HAP-1 (cell line): Measurements from ENCODE around the gene CTXND2.
"Not testable (repeated sequence)": the region's sequence is repeated elsewhere in the genome, so short reads cannot be mapped to it uniquely, and the experiment has no call there.

Experiments used
- DNase-seq, 2 experiments: peaks; one replicate each; pipeline ENCODE4 v3.0.0-alpha.2; 2016 to 2020; ENCODE audit warnings: low spot score in 2 of 2
- H3K27me3 ChIP-seq: fragments of 250-450 bp; sonication (Bioruptor Pico); 2 replicates; pipeline ENCODE4 v1.5.1; 2020; ENCODE audit warnings: low read depth, mild to moderate bottlenecking, moderate library complexity
- H3K36me3 ChIP-seq: fragments of 250-450 bp; sonication (Bioruptor Pico); replicated peaks from 2 replicates; pipeline ENCODE4 v1.5.1; 2020; ENCODE audit warnings: mild to moderate bottlenecking
- H3K4me1 ChIP-seq: fragments of 250-450 bp; sonication (Bioruptor Pico); 2 replicates; pipeline ENCODE4 v1.5.1; 2020; ENCODE audit warnings: mild to moderate bottlenecking
- H3K4me3 ChIP-seq: fragments of 250-450 bp; sonication (Bioruptor Pico); 2 replicates; pipeline ENCODE4 v1.5.1; 2020; ENCODE audit warnings: mild to moderate bottlenecking, moderate library complexity
- H3K9me3 ChIP-seq: fragments of 250-450 bp; sonication (Bioruptor Pico); 2 replicates; pipeline ENCODE4 v1.5.1; 2020; ENCODE audit warnings: mild to moderate bottlenecking, moderate library complexity
- in situ Hi-C: fragments of 300-500 bp; cut with MboI; formaldehyde crosslinking; loops from 3 replicates; pipeline ENCODE4 v1.14.3; 2020; ENCODE audit warnings: low sequenced_read_pairs, inconsistent platforms, mixed read lengths

Gene CTXND2

GRCh38 chr1:150887018-150887417 lies at the start of gene CTXND2:
Gene CTXND2, plus strand, starts transcription at chr1:150887136. Its CDS starts 25,179 bp downstream, at chr1:150912315.
- peaks cover 3% of the 10 kb centered on the region; the same call in 1 of the 2 replicates for H3K27me3 ChIP-seq
- no peak for DNase-seq
- in situ Hi-C loops, result no loop called here
- no peaks in the 10 kb centered on the region for H3K36me3 ChIP-seq
- no peak within 1 kb of the TSS for H3K4me3 ChIP-seq
- no peaks in the 10 kb centered on the region for H3K9me3 ChIP-seq
- H3K4me1 ChIP-seq, result no peaks in the 10 kb centered on the region

DNA sequence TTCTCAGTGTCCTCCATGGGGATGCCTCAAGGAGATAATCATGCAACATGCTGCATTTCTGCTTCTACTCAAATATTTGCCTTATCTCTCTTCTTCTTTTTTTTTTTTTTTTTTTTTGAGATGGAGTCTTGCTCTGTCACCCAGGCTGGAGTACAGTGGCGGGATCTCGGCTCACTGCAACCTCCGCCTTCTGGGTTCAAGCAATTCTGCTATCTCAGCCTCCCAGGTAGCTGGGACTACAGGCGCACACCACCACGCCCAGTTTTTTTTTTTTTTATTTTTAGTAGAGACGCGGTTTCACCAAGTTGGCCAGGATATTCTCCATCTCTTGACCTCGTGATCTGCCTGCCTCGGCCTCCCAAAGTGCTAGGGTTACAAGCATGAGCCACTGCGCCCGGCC lies 46.1 kb upstream of the CTXND2 start:
- H3K4me3 ChIP-seq, DNase-seq, H3K4me1 ChIP-seq, in situ Hi-C loops, H3K27me3 ChIP-seq, H3K36me3 ChIP-seq, H3K9me3 ChIP-seq: not testable (repeated sequence)

DNA sequence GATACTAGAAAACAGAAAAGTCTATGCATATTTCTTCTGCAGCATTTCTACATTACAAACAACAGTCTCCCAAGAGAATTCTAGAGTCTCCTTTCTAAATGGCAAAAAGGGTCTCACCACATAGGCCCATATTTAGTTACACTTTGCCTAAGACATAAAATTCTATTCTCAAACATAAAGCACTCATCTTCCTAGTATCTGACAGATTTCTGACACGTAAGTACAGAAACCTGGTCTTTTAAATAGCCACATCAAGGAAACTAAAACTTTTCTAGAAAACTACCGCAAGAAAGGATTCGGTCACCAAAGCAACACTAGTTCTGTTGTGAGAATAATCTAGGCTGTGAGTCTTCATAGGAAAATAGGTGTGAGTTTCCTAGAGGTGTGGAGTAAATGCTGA lies 45.3 kb upstream of the CTXND2 start:
- Histone ChIP-seq H3K4me1 (no peaks in the 10 kb centered on the region), H3K36me3 (peaks cover 4% of the 10 kb centered on the region; the same call in 1 of the 2 replicates), H3K27me3 (no peaks in the 10 kb centered on the region), H3K4me3 (no peak overlapping the region), H3K9me3 (no peaks in the 10 kb centered on the region)
- in situ Hi-C loops, result no loop called here
- no peak for DNase-seq

DNA sequence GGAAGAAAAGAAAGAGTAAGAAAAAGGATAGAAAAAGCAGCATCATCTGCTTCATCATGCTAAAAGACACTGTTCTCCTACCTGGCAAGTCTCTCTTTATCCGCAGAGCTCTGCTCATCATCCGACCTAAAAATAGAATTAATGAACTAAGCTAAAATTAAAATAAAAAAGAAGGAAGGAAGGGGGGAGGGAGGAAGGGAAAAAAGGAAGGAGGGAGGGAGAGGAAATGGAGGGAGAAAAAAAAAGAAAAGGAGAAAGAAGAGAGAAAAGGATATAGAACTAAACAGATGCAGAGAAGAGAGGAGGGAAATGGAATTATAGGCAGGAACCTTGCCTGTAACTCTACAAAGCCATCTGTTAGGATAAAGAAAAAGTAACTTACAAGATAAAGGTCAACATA lies 44.6 kb upstream of the CTXND2 start:
- peaks cover 4% of the 10 kb centered on the region; the same call in 1 of the 2 replicates for H3K36me3 ChIP-seq
- no peak for DNase-seq
- H3K4me1 ChIP-seq, result no peaks in the 10 kb centered on the region
- no peaks in the 10 kb centered on the region for H3K9me3 ChIP-seq
- H3K27me3 ChIP-seq, result no peaks in the 10 kb centered on the region
- no peak overlapping the region for H3K4me3 ChIP-seq
- in situ Hi-C loops, result no loop called here

DNA sequence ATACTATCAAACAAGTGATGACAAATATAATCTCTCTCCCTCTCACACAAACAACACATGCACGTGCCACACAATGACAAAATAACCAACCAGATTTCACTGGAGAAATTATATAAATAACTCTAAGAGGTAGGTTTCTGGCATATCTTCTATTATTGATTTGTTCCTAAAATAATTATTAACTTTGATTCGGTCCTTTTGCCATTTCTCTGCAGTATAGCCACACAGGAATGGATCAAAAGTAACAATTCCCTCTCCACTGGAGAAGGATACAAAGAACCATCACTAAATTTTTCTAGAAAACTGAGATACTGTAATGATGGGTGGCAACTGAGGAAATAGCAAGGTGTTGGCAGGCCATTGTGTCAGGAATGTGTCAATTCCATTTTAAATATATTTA lies 44.0 kb upstream of the CTXND2 start:
- H3K27me3 ChIP-seq, result no peaks in the 10 kb centered on the region
- in situ Hi-C loops, result no loop called here
- no peaks in the 10 kb centered on the region for H3K4me1 ChIP-seq
- no peaks in the 10 kb centered on the region for H3K9me3 ChIP-seq
- no peak for DNase-seq
- H3K4me3 ChIP-seq, result no peak overlapping the region
- peaks cover 4% of the 10 kb centered on the region; the same call in 1 of the 2 replicates for H3K36me3 ChIP-seq

DNA sequence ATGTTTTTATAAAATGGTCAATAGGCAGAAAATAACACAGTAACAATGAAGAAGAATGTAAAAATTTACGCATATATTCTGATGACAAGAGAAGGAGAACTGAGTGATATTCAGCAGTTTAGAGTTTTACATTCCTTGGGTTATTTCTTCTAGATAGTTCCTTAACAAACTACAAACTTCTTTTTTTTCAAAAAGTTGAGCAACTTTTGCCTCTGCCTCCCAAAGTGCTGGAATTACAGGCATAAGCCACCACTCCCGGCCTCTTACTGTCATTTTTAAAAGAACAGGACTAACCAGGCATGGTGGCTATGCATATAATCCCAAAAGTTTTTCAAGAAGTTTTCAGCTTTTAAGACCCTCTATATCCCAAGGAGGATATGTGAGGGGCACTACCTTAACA lies 43.5 kb upstream of the CTXND2 start:
- H3K36me3 ChIP-seq, result peaks cover 4% of the 10 kb centered on the region; the same call in 1 of the 2 replicates
- DNase-seq, result no peak
- no peaks in the 10 kb centered on the region for H3K9me3 ChIP-seq
- H3K4me3 ChIP-seq, result no peak overlapping the region
- no peaks in the 10 kb centered on the region for H3K4me1 ChIP-seq
- in situ Hi-C loops, result no loop called here
- no peaks in the 10 kb centered on the region for H3K27me3 ChIP-seq

DNA sequence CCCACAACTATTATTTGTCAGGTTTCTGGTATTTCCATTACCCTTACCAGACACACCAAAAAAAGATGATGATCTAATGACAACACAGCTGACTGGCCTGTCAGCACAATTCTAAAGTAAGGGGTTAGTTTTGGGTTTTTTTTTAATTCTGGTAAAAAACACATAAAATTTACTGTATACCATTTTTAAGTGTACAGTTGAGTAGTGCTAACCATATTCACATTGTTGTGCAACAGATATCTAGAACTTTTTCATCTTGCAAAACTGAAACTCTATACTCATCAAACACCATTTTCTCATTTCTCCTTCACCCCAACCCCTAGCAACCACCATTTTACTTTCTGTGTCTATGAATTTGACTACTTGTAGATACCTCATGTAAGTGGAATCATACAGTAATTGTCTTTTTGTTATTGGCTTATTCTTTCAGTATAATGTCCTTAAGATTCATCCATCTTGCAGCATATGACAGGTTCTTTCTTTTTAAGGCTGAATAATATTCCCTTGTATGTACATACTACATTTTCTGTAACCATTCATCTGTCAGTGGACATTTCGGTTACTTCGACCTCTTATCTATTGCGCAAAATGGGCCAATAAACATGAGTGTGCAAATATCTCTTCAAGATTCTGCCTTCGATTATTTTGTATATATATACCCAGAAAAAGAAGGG lies 40.3 kb upstream of the CTXND2 start:
- in situ Hi-C loops, result no loop called here
- no peaks in the 10 kb centered on the region for H3K4me1 ChIP-seq
- DNase-seq, result no peak
- H3K36me3 ChIP-seq, result peaks cover 4% of the 10 kb centered on the region; the same call in 1 of the 2 replicates
- H3K9me3 ChIP-seq, result no peaks in the 10 kb centered on the region
- no peak overlapping the region for H3K4me3 ChIP-seq
- no peaks in the 10 kb centered on the region for H3K27me3 ChIP-seq

- not testable (repeated sequence) for DNase-seq
These were observed 36.1 kb upstream of the CTXND2 start for GRCh38 chr1:150850801-150851362.

DNA sequence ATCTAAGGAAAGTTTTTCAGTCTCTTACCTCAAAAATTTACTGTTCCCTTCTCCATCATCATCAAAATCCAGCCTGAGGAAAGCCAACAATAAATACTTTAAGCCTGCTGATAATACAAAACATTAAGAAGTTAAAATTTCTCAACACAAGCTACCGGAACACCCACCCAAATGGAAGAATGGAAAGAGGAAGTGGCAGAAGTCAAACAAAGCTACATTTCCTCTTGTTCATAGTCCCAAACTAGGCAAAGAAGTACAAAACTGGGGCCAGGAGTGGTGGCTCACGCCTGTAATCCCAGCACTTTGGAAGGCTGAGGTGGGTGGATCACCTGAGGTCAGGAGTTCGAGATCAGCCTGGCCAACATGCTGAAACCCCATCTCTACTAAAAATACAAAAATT lies 34.2 kb upstream of the CTXND2 start:
- peaks cover 27% of the 10 kb centered on the region for H3K36me3 ChIP-seq
- H3K4me1 ChIP-seq, H3K9me3 ChIP-seq, H3K4me3 ChIP-seq, in situ Hi-C loops, DNase-seq, H3K27me3 ChIP-seq: not testable (repeated sequence)

More at GRCh38 chr1:150850801-150851362, 36.1 kb upstream of the CTXND2 start:
- H3K27me3 ChIP-seq, in situ Hi-C loops, H3K4me3 ChIP-seq, H3K9me3 ChIP-seq, H3K4me1 ChIP-seq: not testable (repeated sequence)
- peaks cover 22% of the 10 kb centered on the region for H3K36me3 ChIP-seq

GRCh38 chr1:150863724-150864123 lies 23.2 kb upstream of the CTXND2 start:
- H3K27me3 ChIP-seq, result no peaks in the 10 kb centered on the region
- no peak for DNase-seq
- in situ Hi-C loops, result no loop called here
- H3K9me3 ChIP-seq, result no peaks in the 10 kb centered on the region
- no peak overlapping the region for H3K4me3 ChIP-seq
- H3K4me1 ChIP-seq, result no peaks in the 10 kb centered on the region
- 0 out of 2 replicates have a peak, but pooled peaks cover 4% of the 10 kb centered on the region for H3K36me3 ChIP-seq

- in situ Hi-C loops, H3K4me3 ChIP-seq, DNase-seq, H3K9me3 ChIP-seq, H3K4me1 ChIP-seq, H3K36me3 ChIP-seq, H3K27me3 ChIP-seq: not testable (repeated sequence)
These were observed 22.7 kb upstream of the CTXND2 start for GRCh38 chr1:150864200-150864599.

- DNase-seq, result no peak
- Histone ChIP-seq H3K4me3 (no peak overlapping the region), H3K27me3 (no peaks in the 10 kb centered on the region), H3K9me3 (no peaks in the 10 kb centered on the region), H3K4me1 (peaks cover 7% of the 10 kb centered on the region), H3K36me3 (no peaks in the 10 kb centered on the region)
- in situ Hi-C loops, result no loop called here
These were observed 17.3 kb upstream of the CTXND2 start for GRCh38 chr1:150869683-150870082.

GRCh38 chr1:150872572-150872971 lies 14.4 kb upstream of the CTXND2 start:
- Histone ChIP-seq H3K4me1 (peaks cover 19% of the 10 kb centered on the region), H3K9me3 (no peaks in the 10 kb centered on the region), H3K27me3 (no peaks in the 10 kb centered on the region), H3K36me3 (no peaks in the 10 kb centered on the region), H3K4me3 (no peak overlapping the region)
- in situ Hi-C loops, result no loop called here
- DNase-seq, result no peak

GRCh38 chr1:150873521-150873920 lies 13.4 kb upstream of the CTXND2 start:
- Histone ChIP-seq H3K27me3 (no peaks in the 10 kb centered on the region), H3K36me3 (no peaks in the 10 kb centered on the region), H3K4me1 (peaks cover 19% of the 10 kb centered on the region), H3K9me3 (no peaks in the 10 kb centered on the region), H3K4me3 (no peak overlapping the region)
- in situ Hi-C loops, result no loop called here
- no peak for DNase-seq
